HG02623 (cell line): ENCODE data around the gene LCE1D.

Source experiments
- ATAC-seq: cut with Tn5 transposase; IDR thresholded peaks from one replicate; pipeline ENCODE4 v1.9.1; 2021; ENCODE audit warnings: moderate library complexity; ENCODE audit not compliant: unreplicated experiment

LCE1D gene, protein sequence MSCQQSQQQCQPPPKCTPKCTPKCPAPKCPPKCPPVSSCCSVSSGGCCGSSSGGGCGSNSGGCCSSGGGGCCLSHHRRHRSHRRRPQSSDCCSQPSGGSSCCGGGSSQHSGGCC

DNA sequence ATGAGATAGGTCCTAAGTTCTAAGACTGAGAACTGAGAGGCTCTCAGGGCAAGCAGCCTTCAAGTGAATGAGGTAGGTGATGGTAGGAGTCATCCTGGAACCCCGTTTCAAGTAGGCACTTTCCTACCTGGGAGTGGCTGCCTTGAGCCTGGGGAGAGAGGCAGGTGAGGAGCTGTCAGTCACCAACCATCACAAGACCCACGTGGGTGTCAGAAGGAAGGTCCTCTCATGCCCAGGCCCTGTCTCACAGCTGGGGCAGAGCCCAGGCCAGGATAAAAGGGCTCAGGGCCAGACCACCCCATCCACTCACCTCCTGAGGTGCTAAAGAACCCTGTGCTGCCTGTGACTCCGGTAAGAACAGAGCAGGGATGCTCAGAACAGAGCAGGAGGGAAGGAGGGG, at the start of gene LCE1D:
TSS of gene LCE1D (plus strand) at position 301 of the 400 bp plus-strand sequence. CDS start 1,074 bp downstream, outside the sequence.
- no peak for ATAC-seq

DNA sequence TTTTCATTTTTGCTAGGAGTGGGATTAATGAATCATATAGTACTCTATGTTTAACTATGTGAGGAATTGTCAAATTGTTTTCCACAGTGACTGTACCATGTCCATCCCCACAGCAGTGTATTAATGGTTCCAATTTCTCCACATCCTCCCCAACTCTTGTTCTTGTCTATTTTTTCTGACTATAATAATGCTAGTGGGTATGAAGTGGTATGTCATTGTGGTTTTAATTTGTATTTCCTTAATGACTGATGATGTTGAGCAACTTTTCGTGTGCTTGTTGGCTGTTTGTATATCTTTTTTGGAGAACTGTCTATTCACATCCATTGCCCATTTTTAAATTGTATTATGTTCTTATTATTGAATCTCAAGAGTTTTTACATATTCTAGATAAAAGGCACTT, 48.7 kb upstream of the LCE1D start:
- ATAC-seq, result no peak

DNA sequence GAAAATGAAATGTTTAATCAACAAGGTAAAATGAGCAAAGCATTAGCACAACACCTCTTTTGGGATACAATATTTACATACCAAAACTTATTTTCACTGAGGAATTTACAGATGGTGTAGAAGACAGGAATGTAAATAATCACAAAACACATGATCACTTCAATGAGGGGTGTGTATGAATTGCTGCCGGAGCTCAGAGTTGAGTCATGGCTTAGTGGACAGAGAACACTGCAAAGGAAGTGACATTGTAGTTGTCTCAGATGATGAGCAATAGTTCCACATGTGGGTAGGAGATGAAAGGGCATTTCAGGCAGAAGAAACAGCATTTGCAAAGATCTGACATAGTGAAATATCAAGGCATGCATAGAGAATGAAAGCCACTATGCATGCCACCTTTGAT, 44.3 kb upstream of the LCE1D start:
- no peak for ATAC-seq

DNA sequence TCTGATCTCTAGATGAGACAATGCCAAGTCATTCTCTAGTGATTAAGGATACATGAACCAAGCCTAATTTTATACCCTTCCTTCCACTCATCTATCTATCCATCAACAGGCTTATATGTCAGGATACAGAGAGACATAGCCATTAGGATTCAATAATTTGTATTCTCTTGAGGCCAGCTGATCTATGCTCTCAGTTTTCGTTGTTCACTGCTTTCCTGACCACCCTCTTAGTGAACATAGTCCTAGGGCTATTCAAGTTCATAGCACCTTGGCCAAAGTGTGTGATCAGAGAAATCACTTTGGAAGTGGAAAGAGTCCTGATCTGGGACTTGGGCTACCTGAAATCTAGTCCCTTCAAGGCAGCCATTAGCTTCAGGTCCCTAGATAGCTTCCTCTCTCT, 42.9 kb upstream of the LCE1D start:
- no peak for ATAC-seq

DNA sequence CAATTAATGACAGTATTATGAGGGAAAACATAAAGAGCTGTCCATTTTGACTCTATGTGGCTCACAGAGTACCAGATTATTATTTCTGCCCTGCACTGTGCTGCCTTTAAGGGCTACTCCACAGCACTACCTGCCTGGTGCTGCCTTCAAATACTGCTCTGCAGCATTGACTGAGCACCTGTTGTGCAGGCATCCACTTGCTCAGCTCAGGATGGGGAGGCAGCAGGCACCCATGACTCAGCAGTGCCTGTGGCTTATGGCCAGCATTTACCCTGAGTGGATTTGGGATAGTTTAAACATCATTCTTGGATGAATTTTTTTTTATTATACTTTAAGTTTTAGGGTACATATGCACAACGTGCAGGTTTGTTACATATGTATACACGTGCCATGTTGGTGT, 39.6 kb upstream of the LCE1D start:
- no peak for ATAC-seq

DNA sequence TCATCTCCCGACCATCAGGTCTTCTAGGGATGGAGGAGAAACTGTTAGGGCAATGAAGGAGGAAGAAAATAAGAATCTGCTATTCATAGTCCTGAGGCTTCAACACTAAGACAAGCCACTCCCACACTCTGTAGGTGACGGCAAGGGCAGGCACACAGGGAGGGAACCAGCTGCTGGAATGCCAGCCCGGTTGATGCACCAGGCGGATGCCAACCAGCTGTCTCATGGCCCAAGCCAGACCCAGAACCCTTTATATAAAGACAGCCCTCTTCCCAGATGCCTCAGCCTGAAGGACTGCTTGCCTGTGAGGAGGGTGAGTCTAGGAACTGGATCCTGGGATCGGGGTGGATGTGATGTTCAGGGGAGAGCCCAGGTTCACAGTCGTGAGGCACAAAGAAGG, 38.8 kb upstream of the LCE1D start, which contains the start of gene KPRP:
TSS of gene KPRP (plus strand) at position 279 of the 400 bp plus-strand sequence. CDS start 1,564 bp downstream, outside the sequence.
- ATAC-seq, result no peak

DNA sequence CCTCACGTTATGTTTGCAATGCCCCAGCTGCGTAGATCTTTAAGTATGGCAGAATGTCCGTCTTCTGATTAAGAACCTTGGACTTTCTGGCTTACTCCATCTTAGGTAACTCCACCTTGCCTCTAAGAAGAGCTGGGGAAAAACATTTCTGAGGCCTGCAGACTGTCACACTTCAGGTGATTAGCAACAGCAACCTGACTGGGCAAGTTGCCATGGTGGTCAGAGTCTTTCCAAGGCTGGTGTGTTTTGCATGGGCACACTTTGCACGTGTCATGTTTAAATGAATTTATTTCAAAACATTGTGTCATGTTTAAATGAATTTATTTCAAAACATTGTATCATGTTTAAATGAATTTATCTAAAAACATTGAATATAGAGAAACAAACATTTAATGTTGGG, 37.9 kb upstream of the LCE1D start:
- ATAC-seq, result no peak

DNA sequence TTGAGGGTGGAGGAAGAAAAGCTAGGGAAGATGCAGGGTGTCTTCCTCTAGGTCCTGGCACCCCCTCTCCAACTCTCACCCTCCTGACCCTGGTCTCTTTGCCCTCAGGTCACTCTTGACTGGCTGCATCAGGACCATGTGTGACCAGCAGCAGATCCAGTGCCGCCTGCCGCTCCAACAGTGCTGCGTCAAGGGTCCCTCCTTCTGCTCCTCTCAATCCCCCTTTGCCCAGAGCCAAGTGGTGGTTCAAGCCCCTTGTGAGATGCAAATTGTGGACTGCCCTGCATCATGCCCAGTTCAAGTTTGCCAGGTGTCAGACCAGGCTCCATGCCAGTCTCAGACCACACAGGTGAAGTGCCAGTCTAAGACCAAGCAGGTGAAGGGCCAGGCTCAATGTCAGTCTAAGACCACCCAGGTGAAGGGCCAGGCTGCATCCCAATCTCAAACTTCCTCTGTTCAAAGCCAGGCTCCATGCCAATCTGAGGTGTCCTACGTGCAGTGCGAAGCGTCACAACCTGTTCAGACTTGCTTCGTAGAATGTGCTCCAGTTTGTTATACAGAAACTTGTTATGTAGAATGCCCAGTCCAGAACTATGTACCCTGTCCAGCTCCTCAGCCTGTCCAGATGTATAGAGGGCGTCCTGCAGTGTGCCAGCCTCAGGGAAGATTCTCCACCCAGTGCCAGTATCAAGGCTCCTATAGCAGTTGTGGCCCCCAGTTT, 36.9 kb upstream of the LCE1D start:
- ATAC-seq, result no peak

DNA sequence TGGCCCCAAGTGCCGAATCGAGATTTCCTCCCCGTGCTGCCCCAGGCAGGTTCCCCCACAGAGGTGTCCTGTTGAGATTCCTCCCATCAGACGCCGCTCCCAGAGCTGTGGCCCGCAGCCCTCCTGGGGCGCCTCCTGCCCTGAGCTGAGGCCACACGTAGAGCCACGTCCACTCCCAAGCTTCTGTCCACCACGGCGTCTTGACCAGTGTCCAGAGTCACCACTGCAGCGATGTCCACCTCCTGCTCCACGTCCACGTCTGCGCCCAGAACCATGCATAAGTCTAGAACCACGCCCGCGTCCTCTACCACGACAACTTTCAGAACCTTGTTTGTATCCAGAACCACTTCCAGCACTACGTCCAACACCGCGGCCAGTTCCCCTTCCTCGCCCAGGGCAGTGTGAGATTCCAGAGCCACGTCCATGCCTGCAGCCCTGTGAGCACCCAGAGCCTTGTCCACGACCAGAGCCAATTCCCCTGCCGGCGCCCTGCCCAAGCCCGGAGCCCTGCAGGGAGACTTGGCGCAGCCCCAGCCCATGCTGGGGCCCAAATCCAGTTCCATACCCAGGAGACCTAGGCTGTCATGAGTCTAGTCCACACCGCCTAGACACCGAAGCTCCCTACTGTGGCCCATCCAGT, 35.9 kb upstream of the LCE1D start:
- no peak for ATAC-seq

DNA sequence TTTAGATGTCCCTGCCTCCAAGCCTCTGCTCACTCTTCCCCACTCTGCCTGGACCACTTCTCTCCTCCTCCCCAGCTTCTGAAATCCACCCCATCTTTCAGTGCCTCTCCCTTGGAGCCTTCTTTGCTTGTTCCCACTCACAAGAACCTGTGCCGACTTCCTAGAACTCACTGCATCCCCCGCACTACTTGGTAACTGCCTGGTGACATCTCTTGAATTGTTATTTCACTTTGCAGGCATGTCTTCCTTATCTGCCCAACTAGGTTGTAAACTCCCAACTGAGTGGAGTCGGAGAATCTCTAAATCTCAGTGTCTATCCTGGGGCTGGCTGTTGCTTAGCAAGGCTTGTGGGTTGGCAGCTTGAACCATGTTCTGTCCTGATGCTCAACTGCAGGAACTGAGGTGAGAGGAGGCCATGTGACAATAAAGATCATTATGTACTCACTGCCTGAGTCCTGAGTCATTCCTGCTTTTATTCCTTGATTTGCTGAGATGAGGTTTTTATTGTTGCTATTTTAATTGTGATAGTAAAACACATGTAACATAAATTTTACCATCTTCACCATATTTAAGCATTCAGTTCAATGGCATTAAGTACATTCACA, 34.8 kb upstream of the LCE1D start:
- ATAC-seq, result no peak

DNA sequence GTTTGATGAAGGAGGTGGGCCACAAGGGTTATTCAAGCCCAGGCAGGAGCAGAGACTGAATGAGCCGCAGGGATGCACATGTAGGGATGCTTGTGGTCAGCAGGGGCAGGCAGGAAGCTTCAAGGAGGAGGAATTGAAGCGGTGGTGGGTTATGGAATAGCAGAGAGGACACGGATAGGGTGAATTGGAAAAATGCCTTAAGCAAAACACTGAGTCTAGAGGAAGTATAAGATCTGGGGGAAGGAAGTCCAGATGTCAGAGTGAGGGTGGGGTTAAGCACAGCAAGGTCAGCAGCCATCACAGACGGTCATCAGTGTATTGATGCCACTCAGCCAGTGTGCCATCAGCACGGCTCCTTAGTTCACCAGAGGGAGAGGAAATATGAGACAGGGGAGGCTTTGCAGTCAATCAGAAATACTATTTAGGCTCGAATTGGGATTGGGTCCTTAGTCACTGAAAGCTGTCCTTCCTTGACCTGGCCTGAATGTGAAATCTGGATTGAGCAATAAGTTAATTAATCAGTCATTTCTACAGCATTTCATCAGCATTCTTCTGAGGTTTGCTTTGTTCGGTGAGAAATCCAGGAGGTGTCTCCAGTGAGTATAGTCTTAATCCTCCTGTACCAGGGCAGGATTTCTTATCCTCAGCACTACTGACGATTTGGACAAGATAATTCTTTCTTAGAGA, 27.5 kb upstream of the LCE1D start:
- no peak for ATAC-seq

DNA sequence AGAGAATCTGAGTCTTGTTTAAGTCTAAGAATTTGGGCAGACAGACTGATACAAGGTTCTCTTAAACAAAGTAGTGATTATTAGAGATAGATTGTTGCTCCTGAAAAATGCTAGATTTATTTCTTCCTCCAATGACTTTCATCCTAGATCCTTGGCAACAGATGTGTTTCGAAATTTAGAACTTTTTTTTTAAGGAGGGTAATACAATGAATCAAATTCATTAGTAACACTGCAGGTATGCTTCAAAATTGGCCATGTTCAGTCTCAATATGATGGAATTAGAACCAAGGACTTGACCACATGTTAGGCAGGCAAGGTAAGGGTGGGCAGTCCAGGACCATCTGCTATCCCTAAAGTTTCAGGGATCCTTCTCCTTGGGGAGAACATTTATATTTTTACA, 26.1 kb upstream of the LCE1D start:
- no peak for ATAC-seq

DNA sequence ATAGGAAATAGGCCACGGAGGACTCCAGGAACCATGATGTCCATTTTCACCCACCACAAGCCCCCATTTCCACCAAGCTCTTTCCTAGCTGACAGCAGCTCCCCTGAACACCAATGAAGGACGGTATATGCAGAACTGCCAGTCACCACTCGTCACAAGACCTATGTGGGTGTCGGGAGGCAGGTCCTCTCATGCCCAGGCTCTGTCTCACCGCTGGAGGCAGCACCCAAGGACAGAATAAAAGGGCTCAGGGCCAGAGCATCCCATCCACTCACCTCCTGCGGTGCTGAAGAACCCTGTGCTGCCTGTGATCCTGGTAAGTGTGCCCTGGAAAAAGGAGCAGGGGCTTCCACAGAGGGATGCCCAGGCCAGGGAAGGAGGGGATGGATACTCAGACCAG, 21.6 kb upstream of the LCE1D start, which contains the start of gene LCE1F:
TSS of gene LCE1F (plus strand) at position 266 of the 400 bp plus-strand sequence. CDS start 1,232 bp downstream, outside the sequence.
- ATAC-seq, result no peak

DNA sequence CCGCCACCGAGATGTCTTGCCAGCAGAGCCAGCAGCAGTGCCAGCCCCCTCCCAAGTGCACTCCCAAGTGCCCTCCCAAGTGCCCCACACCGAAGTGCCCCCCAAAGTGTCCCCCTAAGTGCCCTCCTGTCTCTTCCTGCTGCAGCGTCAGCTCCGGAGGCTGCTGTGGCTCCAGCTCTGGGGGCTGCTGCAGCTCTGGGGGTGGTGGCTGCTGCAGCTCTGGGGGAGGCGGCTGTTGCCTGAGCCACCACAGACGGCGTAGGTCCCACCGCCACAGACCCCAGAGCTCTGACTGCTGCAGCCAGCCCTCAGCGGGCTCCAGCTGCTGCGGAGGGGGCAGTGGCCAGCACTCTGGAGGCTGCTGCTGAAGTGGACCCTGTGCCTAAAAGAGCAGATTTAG, 20.2 kb upstream of the LCE1D start:
- ATAC-seq, result no peak

DNA sequence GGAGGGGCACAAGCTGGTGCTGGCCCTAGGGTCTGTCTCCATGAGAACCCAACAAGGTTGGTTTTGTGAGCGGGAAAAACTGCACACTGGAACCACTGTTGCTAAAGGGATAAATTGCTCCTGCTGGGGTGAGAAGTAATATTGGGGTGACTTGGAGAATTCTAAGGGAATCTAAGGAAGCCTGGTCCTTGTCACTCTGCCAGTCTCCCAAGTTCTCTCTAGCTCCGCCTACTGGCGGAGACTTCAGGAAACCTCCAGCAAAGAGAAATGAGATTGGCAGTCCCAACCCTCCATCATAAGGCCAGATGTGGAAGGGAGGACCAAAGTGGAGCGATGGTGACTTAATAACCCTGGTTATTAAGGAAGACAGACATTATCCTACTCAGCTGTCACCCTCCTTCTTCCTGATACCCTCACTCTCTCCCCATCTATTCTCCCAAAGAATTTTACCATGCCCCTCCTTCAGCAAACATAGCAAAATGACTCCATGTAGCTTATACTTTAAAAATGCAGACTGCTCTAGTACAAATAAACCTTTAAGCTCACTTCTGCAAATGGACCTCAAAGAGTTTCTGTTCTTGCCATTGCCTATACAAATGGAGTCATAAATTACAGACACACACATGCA, 18.9 kb upstream of the LCE1D start:
- no peak for ATAC-seq

DNA sequence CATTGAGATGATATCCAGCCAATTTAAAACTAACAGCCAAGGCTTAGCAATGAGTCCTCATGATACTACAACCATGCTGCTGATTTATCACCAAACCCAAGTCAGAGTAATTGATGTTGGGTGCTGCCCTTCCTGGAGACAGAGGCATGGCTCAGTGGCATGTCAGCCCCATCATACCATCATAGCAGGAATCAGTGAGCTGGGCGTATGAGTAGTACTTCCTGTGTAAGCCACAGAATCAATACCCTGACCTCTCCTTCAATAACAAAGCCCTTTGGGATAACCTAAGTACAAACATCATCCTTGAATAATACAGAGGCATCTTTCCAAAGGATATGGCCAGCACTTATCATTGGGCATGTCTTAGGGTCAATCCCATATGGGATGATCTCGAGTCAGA, 13.4 kb upstream of the LCE1D start:
- no peak for ATAC-seq

DNA sequence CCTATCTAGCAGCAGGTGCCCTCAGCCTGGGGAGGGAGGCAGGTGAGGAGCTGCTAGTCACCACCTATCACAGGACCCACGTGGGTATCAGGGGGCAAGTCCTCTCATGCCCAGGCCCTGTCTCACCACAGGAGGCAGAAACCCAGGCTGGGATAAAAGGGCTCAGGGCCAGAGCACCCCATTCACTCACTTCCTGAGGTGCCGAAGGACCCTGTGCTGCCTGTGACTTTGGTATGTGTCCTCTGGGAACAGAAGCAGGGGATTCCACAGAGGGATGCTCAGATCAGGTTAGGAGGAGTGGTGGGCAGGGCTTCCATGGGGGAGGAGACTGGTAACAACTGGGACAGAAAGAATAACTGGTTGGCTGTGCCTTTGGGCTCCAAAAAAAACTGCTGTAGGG, 10.4 kb upstream of the LCE1D start, which contains the start of gene LCE1E:
TSS of gene LCE1E (plus strand) at position 181 of the 400 bp plus-strand sequence. CDS start 1,043 bp downstream, outside the sequence.
- ATAC-seq, result no peak

DNA sequence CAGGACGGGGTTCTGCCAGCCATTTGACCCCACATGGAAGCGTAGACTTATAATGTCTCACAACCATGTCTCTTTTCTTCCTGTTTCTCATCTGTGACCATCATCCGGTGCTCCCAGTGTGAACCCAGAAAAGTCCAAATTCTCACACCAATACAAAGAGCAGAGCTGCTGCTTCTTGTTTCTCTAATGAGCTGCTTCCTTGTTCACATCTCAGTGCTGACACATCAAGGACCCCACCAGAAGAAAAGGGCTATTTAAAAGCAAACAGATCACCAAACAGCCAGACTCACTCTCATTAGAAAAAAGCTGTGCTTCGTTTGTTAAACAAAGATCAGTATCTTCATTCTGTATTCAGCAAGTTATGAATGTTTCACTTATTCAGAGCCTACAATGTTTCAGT, 835 bp upstream of the LCE1D start:
- no peak for ATAC-seq

DNA sequence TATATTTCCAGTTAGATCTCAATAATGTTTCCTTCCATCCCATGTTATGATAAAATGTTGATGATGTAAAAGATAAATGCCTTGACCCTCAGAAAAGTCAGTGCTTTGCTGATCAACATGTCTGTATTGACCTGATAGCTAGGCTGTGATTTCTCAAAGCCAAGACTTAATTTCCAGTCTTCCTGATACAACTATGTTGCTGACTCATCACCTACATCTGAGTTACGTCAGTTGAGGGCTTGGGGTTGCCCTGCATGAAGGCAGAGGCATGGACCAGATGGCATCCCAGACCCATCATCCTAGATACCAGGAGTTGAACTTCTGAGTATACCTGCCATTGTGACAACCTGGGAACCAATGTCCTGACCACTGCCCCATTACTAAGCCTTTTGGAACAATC, 4.8 kb downstream of the LCE1D start:
- no peak for ATAC-seq

DNA sequence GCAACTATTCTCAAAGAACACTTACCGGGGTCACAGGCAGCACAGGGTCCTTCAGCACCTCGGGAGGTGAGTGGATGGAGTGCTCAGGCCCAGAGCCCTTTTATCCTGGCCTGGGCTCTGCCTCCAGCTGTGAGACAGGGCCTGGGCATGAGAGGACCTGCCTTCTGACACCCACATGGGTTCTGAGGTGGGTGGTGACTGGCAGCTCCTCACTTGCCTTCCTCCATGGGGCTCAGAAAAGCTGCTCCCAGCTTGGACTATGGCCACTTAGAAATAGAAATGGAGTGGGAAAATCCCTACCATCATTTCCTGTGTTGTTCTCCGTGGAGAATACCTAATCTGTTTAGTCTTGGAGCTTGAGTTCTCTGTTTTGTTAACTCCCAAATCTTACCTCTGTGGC, 10.1 kb downstream of the LCE1D start, which contains the start of gene LCE1C:
TSS of gene LCE1C (minus strand) at position 76 of the 400 bp plus-strand sequence. CDS start 1,173 bp downstream, outside the sequence.
- no peak for ATAC-seq
